Iris pigment epithelial cell (primary cell): ENCODE data around the gene NSFL1C.

ENCODE experiments used
- DNase-seq: peaks from one replicate; pipeline ENCODE4 v3.0.0-alpha.2; 2011; ENCODE audit warnings: low read depth

Gene NSFL1C

GRCh38 chr20:1460275-1460674 is 6.4 kb downstream of the NSFL1C start:
- no peak for DNase-seq

DNA sequence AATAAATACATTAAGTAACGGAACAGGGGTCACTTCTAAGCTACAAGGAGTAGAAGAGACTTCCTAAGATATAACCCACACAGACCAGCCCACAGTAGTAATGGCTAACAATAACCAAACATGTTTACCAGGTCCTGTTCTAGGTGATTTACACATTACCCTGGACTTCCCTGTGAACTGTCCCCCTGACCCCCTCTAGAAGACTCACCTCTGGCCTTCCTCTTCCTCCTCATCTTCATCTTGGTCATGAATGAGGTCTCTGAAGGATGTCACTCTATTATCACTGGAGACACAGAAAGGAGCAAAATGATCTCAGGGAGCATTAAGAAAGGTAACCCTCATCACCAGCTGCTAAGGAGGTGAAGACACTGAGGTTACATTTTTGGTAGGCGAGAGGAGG is 8.7 kb downstream of the NSFL1C start:
- no peak for DNase-seq

GRCh38 chr20:1456300-1456699 is 10.3 kb downstream of the NSFL1C start:
- DNase-seq = peak; percentile 50

DNA sequence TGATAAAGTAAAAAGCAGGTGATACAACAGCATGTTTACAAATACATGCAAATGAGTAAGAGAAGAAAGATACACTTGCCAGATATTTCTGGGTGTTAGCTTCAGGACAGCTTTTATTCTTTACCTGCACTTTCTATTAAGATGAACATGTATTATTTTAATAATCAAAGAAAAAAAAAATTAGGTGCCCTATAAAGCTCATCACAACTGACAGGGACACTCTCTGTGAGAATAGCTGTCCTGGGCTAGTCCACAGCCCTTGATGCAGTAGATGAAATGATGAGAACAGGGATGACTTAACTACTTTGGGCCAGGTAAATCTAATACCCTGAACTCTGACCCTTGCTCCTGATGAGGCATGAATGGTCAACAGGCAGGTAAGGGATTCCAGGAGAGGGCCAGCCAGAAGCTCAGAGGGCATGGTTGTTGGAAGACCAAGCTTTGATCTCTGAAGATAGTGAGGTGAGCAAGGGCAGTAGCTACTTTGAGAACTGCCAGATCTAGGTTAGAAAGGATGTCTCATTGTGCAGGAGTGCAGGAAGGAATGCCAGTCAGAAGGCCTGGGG is 15.6 kb downstream of the NSFL1C start:
- no peak for DNase-seq

DNA sequence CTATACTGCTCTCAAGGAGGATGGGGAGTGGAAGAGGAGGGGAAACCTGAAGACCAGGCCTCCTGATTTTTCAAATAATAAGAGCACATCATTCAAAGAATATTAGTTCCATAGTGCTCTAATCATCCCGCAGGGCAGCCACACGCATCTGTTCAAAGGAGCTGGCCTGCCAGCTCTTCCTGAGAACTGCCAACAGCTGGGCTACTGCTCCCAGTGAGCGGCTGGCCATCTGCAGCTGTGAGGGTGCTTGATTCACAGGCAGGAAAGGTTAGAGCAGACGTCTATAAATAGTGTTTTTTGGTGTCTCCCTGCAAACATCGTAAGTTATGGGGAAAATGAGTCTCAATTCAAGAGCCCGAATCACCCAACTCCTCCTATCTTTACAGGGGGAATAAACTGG is 17.3 kb downstream of the NSFL1C start:
- no peak for DNase-seq

DNA sequence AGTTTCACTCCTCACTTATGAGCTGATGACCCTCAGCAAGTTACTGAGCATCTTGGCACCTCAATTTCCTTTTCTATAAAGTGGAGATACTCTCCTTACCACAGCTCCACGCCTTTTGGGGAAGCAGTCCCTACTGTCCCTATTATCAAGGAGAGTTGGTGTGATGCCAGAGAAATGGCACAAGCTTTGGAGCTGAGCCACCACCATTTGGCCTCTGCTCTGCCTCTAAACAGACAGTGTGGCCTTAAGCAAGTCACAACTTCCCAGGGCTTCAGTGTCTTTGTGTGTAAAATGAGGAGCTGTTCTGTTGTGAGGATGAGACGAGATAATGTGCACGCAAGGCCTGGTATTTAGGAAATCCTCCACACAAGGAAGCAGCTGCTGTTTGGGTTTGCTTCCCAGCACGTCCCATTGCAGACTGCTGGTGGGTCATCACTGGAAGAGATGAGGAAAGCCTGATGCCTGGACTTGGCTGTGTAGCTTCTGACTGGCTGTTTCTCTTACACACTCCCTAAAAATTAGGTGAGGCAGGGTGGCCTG is 18.5 kb downstream of the NSFL1C start:
- DNase-seq = no peak

DNA sequence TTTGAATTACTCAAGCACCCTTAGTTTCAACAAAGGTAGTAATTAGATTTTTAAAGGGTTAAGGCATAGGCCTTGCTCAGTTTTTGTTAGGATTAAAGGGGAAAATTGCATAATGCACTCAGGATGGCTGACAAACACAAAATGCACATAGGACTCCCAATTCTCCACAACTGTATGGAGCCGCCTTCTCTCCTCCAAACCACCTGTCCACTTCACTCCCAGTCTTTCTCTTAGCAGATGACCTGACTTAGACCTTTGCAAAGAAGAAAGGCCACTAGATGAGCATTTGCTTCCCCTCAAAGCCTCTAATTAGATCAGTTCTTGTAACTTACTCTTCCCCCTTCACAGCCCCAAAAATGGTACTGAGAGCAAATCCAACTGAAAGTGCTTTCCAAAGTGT is 20.1 kb downstream of the NSFL1C start:
- DNase-seq = no peak

- DNase-seq = no peak
These were observed 23.6 kb downstream of the NSFL1C start for GRCh38 chr20:1443085-1443484.

DNA sequence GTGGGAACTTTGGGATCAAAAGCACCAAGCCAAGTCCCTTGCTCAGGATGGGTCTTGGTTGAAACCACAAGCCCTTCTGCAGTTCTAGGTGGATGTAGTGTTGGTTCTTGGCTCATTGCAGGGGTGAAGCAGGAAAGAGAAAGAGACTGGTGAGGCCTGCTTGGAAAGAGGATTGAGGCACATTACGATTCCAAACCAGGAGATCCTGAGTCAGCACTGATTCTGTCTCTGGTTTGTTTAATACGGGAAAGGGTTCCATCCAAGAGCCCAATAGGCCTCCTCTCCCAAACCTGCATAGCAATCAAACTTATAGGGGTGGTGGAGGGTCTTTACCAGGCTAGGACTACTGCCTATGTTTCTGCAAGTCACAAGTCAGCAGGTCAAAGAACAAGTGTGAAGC is 24.3 kb downstream of the NSFL1C start:
- DNase-seq = no peak

GRCh38 chr20:1441133-1441532 is 25.5 kb downstream of the NSFL1C start:
- no peak for DNase-seq

- peak; percentile 28 for DNase-seq
These were observed 26.6 kb downstream of the NSFL1C start for GRCh38 chr20:1440024-1440423.

DNA sequence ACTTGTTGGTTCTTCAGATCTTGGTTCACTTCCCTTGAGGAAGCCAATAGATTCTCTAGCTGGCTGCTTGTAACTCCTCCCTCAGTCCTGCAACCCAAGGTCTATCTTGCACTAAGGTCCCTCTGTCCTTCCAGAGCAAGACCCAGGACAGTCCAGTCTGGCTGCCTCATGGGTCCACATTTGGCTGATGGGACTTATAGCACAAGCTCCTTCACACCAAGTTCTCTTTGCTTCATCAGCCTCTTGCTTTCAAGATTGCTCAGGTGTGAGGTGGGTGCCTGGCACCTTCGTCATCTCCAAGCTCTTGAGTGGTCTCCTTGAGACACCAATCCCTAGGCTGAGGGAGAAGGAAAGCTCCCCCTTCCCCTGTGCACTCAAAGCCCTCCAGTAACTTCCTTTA is 28.3 kb downstream of the NSFL1C start:
- DNase-seq = no peak

GRCh38 chr20:1437235-1437904 is 29.3 kb downstream of the NSFL1C start:
- DNase-seq = peak; percentile 83

DNA sequence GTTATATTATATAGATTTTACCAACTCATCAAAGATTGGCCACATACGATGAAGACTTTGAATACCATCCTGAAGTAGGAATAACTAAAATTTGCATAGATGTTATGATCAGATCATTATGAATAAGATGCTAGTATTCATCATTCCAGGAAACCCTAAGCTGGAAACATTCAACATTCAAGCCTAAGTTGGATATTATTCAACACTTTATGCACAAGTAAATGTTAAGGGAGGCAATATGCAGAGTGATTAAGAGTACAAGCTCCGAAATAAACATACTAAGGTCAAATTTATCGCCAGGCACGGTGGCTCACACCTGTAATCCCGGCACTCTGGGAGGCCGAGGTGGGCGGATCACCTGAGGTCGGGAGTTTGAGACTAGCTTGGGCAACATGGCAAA is 30.4 kb downstream of the NSFL1C start:
- DNase-seq = no peak

- no peak for DNase-seq
These were observed 31.3 kb downstream of the NSFL1C start for GRCh38 chr20:1435337-1435699.

DNA sequence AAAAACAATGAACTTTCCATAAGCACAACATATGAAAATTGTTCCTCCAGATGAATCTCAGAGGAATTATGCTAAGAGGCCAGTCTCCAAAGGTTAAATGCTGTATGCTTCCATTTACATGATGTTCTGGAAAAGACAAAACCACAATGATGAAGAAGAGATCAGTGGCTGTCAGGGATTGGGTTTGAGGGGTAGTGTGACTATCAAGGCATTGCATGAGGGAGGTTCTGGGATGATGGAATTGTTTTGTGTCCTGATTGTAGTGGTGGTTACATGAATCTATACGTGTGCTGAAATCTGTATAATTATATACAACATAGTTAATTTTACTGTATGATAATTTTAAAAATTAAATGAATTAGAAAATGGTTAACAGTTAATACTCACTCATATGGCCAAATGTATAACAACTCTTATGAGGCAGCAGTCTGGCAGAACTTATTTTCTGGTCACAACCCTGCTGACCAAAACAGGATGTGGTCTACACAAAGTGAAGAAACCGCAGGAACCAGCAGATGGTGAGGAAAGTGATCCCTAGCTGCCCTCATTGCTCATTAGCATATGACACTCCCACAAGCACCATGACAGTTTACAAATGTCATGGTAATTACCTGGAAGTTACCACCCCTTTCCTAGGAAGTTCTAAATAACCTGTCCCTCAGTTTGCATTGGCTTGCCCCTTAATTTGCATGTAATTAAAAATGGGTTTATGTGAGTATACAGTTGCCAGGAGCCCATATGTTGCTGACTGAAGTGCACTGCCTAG is 31.9 kb downstream of the NSFL1C start:
- peak; percentile 96 for DNase-seq

DNA sequence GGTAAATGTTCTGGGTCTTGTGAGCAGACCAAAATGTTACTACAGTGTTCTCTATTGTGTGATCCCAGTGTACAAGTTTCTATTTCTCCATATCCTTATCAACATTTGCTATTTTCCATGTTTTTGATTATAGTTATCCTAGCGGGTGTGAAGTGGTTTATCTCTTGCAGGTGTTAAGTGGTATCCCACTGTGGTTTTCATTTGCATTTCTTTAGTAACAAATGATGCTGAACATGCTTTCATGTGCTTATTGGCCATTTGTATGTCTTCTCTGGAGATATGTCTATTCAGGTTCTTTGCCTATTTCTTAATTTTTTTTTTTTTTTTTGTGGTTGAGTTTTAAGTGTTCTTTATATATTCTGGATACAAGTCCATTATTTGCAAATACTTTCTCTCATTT is 35.5 kb downstream of the NSFL1C start:
- no peak for DNase-seq

- peak; percentile 80 for DNase-seq
These were observed 36.6 kb downstream of the NSFL1C start for GRCh38 chr20:1430004-1430451.

DNA sequence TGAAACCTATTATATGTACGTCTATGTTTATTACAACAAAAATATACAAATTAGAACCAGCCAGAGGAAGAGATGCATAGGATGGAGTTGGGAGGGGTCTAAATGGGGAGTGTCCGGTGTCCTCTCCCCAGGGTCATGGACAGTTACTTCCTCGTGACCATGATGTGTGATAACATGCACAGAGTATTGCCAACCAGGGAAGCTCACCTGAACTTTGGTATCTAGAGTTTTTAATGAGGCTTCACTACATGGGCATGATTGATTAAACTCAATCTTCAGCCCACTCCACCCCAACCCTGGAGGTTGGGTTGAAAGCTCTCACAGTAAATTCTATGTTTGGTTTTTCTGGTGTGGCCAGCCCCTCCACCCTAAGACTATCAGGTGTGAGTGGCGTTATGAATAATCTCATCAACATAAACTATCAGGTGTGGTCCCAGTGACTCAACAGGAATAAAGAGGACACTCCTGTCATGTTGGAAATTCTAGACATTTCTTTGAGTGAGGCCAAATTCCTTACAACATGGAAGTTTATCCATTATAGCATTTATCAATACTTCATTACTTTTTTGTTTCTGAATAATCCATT is 37.4 kb downstream of the NSFL1C start:
- no peak for DNase-seq

- DNase-seq = peak; percentile 57
These were observed 39.1 kb downstream of the NSFL1C start for GRCh38 chr20:1427457-1428054.

DNA sequence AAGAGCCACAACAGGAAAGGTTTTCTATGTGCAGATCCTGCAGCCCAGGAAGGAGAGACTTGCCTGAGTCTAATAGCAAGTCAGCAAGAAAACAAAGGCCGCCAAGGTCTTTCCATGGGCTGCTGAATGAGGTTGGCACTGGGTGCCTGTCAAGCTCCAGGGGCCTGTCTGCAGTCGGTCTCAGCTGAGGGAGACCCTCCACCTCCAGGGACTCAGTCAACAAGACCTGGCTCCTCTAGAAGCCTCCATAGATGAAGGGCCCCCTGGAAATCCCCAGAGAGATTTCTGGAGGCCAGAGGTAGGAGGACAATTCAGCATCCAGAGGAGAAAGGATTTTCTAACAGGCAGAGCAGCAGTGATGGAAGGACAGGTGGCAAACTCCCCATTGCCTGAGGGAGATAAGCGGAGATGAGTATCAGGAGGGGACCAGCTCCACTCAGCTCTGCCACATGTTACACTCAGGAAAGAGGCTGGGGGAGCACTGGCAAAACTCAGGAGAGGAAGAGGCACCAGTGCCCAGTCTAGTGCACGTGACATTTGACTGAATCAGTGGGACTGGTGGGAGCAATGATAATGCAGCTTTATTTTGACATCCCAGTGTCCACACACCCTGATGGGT is 40.3 kb downstream of the NSFL1C start:
- no peak for DNase-seq

- no peak for DNase-seq
These were observed 42.3 kb downstream of the NSFL1C start for GRCh38 chr20:1424336-1424735.
